Posterior vena cava (tissue), 2 donors: ENCODE measurements around the gene PLCXD1. TPM values are rescaled to one million over a fixed set of nuclear protein-coding genes. Genes with fewer than 3 reads are reported as not detected.

ENCODE experiments used
- total RNA-seq, 2 donors: library from RNA; stranded (reverse); fragmentation: NEBNext Ultra II Directional; extraction: Animal tissue kit (Norgen Biotek cat#: 25700); gene quantifications; one replicate each; pipeline ENCODE4 v1.2.1, GENCODE V29; 2021
- donor health status: DM: yes; HTN: yes; CAD: no.
- donor health status: DM: yes; HTN: yes; CAD: no.

PLCXD1 gene
- total RNA-seq, 2 donors from 2014 or later, result 3.1 to 5.6 TPM

Other genes starting within 250 kb of the PLCXD1 start
- 10 to 100 TPM; 31.1 to 34.9 TPM for gene GTPBP6, start 37.4 kb downstream of the PLCXD1 start, total RNA-seq
- gene PPP2R3B, start 105.5 kb downstream of the PLCXD1 start, total RNA-seq, result 10 to 100 TPM; 17.9 to 23.4 TPM